RWPE2 (cell line): ENCODE results near the gene CFDP1.

Experiments
- ATAC-seq: fragments of 200-7000 bp; cut with Tn5 transposase; 3 replicates; pipeline ENCODE4 v1.9.1; 2021; ENCODE audit warnings: low read depth
- DNase-seq: peaks from one replicate; pipeline ENCODE4 v3.0.0-alpha.2; 2020; ENCODE audit warnings: low spot score
- H3K27ac ChIP-seq: fragments of 450-650 bp; 2 replicates; pipeline ENCODE4 v1.5.1; 2017; ENCODE audit warnings: mild to moderate bottlenecking; ENCODE audit not compliant: poor library complexity, severe bottlenecking
- H3K27me3 ChIP-seq: fragments of 250-450 bp; sonication (Bioruptor Pico); 2 replicates; pipeline ENCODE4 v1.5.1; 2021; ENCODE audit warnings: mild to moderate bottlenecking, moderate library complexity; ENCODE audit not compliant: insufficient read depth, poor library complexity, severe bottlenecking
- H3K36me3 ChIP-seq: fragments of 250-450 bp; sonication (Bioruptor Pico); 2 replicates; pipeline ENCODE4 v1.5.1; 2020; ENCODE audit warnings: low read depth, mild to moderate bottlenecking, moderate library complexity
- H3K4me1 ChIP-seq: fragments of 250-450 bp; sonication (Bioruptor Pico); 2 replicates; pipeline ENCODE4 v1.5.1; 2021; ENCODE audit warnings: mild to moderate bottlenecking, moderate library complexity; ENCODE audit not compliant: insufficient read depth, poor library complexity, severe bottlenecking
- H3K4me3 ChIP-seq: fragments of 250-450 bp; sonication (Bioruptor Pico); 2 replicates; pipeline ENCODE4 v1.5.1; 2021; ENCODE audit warnings: mild to moderate bottlenecking, moderate library complexity; ENCODE audit not compliant: severe bottlenecking
- H3K9me3 ChIP-seq: fragments of 250-450 bp; sonication (Bioruptor Pico); 2 replicates; pipeline ENCODE4 v1.5.1; 2021; ENCODE audit warnings: mild to moderate bottlenecking, moderate library complexity; ENCODE audit not compliant: severe bottlenecking
- CTCF ChIP-seq: fragments of 450-650 bp; IDR thresholded peaks from one replicate; pipeline ENCODE4 v1.5.1; 2017; ENCODE audit warnings: mild to moderate bottlenecking, moderate library complexity; ENCODE audit not compliant: poor library complexity, severe bottlenecking

The CFDP1 gene

DNA sequence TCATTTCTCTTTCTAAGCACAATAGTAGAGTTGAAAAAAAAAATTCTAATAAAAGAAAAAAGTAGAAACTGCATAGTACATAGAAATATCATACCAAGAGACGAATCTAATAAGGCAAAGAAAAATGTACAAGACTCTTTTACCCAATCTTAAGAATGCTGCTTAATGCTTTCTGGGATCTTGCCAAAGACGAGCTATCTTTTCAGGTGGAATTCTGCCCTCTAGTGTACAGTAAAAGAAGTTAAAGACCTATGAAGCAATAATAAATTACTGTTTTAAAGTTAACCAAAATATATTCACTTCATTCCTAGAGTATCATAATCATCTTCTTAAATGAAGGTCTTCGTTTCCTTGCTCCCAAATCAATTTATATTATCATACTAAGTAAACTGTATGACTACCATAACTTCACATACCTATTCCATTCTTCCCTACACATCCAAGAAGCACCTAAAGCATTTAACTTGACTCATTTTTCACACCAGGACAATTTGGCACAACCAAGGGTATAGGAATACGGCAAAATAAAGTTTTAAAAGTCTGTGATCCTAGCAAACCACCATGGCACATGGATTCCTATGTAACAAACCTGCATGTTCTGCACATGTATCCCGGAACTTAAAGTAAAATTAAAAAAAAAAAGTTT, 47.7 kb downstream of the CFDP1 start:
- peak overlapping the region; percentile 31 for H3K27ac ChIP-seq
- H3K36me3 ChIP-seq, result peaks cover 25% of the 10 kb centered on the region
- no peak for DNase-seq
- no peaks in the 10 kb centered on the region for H3K27me3 ChIP-seq
- TF ChIP-seq CTCF, result peak; percentile 85
- no peak overlapping the region for H3K4me3 ChIP-seq
- 0 out of 3 replicates have a peak, but pooled peaks have one; percentile 13 for ATAC-seq
- peaks cover 31% of the 10 kb centered on the region for H3K4me1 ChIP-seq
- no peaks in the 10 kb centered on the region for H3K9me3 ChIP-seq

DNA sequence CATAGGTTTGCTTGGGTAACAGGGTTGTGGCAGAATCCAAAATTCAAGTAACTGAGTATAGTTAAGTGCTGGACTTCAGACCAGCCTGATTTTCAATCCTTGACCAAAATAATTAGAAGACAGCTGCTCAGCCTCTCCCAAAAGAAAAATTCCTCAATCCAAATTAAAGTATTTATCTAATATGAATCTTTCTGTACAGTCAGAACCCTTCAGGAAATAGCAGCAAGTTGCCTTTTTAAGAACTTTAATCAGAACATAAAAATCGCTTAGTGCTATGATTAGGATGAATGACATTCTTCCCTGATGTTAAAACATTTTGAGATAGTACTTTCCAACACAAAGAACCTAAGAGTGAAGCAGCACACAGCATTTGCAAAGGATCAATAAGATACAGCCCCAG, 50.2 kb downstream of the CFDP1 start:
- Histone ChIP-seq H3K27ac (peak overlapping the region; percentile 96), H3K4me1 (peaks cover 47% of the 10 kb centered on the region), H3K9me3 (no peaks in the 10 kb centered on the region), H3K27me3 (no peaks in the 10 kb centered on the region), H3K36me3 (peaks cover 30% of the 10 kb centered on the region), H3K4me3 (no peak overlapping the region)
- DNase-seq (no peak), ATAC-seq (no peak)
- no peak for TF ChIP-seq CTCF

- Histone ChIP-seq H3K36me3 (peaks cover 26% of the 10 kb centered on the region), H3K9me3 (no peaks in the 10 kb centered on the region), H3K4me1 (peaks cover 51% of the 10 kb centered on the region), H3K27ac (peak overlapping the region; percentile 96), H3K4me3 (no peak overlapping the region), H3K27me3 (no peaks in the 10 kb centered on the region)
- TF ChIP-seq CTCF, result no peak
- DNase-seq, result no peak
- no peak for ATAC-seq
Measured at GRCh38 chr16:75382611-75383010, 50.7 kb downstream of the CFDP1 start.

GRCh38 chr16:75380870-75381269, 52.4 kb downstream of the CFDP1 start:
- Histone ChIP-seq H3K27me3 (no peaks in the 10 kb centered on the region), H3K27ac (peak overlapping the region; percentile 96), H3K4me3 (no peak overlapping the region), H3K36me3 (peaks cover 38% of the 10 kb centered on the region), H3K9me3 (no peaks in the 10 kb centered on the region), H3K4me1 (peaks cover 68% of the 10 kb centered on the region)
- TF ChIP-seq CTCF, result no peak
- ATAC-seq (no peak), DNase-seq (no peak)
